ENCODE data around the gene AOAH.
A peak's percentile ranks its signal among the peaks of the same experiment; 100 is the strongest.

The AOAH gene

DNA sequence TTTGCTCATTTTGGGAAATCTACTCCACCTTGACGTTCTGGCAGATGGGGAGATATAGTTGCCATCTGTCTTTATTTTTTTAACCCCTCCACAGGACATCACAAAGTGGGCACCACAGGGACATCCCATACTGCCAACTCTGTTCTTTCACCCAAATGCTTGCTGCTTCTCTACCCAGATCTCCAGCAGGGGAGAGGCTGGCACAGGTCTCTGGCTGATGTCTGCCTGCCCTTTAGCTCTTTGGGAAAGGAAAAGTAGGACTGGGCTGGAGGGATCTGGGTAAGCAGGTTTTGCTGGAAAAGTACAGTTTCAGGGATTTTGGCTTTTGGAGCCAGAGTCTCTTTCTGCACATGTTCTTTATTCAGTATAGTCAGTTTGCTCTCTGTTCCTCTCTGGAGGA is 178.0 kb downstream of the AOAH start:
- DNase-seq (ENCODE audit: low spot score), result no peak

DNA sequence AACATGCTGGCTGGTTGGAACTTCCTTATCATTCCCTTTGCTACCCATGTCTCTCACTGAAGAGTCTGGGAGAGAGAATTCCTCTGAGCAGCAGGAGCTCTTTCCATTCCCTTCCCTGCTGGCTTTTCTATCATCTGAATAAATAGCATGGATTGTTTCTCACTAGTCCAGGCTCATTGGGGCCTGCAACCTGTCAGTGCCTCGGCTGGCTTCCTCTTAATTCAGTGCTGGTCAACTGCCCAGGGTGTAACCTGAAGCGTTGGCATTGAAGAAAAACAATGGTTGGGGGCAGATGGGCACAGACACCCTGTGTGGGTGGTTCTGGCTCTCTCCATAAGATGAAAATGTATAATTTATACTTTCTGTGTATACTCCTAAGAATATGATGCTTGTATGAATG is 179.0 kb downstream of the AOAH start:
- DNase-seq (ENCODE audit: low spot score), result no peak

DNA sequence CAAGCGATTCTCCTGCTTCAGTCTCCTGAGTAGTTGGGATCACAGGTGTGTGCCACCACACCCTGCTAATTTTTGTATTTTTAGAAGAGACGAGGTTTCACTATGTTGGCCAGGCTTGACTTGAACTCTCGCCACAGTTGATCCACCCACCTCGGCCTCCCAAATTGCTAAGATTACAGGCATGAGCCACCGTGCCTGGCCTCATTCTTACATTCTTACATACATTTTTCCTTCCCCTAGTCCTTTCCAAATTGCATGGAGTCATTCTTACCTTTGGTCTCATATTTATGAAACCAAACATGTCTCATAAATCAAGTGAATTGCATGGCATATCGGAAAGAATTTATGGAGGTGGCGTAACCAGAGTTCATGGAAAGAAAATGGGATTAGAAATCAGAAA is 186.2 kb downstream of the AOAH start:
- DNase-seq (ENCODE audit: low spot score), result no peak

DNA sequence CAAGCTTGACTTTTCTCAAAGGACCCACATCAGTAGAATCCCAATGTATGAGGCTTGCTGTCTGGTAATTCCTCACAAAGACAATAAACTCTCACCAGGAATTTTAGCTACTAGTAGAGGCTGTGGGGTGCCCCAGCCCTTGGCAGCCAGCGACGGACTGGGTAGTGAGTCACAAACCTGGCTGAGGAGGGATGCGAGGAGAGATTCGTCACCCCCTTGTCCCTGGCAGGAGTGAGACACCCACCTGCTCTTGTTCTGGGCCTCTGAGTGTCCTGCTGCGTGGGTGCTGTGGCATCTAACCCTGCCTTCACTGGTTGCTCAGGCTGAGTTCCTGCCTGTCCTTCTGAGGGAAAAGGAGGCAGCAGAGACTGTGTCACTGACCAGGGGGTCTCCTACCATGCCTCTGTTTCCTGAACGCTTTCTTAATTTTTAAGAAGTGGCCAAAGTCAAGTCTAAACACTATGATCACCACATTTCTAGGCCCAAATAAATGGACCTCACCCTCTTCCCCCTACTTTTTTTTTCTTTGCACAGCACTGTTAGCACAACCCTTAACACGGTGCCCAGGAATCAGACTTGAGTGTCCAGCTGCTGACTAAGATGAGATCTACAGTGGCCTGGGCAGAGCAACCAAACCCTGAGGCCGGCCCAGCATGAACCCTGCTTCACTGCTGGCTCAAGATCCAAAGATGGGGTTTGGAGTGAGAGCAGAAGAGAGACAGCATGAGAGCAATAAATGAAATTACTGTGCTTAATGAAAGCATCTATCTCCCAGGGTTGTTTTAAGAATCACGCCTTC is 188.2 kb downstream of the AOAH start:
- no peak for DNase-seq (ENCODE audit: low spot score)

DNA sequence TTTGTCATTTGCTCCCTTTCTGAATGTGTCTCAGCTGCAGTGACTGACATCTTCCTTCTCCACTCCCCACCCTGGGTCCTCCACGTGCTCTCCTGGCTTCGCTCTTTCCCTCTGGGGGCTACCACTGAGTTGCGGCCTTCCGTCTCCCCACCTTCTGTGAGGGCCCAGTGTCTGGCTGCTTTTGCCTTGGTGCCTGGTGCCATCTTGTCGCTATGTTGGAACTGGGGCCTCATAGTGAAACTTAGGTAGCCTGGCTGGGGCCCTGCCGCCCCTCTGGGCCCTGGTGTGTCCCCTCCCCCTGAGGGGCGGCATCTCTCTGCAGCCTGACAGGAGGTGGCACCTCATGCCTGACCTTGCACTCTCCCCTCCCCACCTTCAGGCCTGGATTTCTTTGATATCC is 190.6 kb downstream of the AOAH start:
- DNase-seq (ENCODE audit: low spot score), result no peak

DNA sequence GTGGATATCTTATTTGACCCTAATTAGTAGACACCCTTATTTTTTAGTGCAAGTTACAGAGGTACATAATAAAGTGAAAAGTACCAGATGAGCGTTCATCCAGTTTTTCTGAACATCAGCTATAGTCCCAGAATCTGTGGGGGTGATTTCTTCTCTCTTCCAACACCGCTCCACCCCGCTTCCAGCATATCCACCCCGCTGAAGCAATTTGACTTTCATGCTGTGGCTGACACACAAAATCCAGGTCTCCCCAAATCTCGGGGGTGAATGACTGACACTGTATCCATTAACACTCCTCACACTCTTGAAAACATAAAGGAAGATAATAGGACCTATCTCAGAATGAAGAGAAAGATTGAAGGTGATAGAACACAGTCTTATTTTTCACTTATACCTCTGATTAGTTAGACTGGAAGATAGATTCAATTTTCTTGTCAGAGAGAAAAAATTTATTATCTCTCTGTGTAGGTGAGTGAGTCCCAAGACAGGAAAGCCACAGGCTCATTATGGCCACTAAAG is 191.3 kb downstream of the AOAH start:
- no peak for DNase-seq (ENCODE audit: low spot score)

DNA sequence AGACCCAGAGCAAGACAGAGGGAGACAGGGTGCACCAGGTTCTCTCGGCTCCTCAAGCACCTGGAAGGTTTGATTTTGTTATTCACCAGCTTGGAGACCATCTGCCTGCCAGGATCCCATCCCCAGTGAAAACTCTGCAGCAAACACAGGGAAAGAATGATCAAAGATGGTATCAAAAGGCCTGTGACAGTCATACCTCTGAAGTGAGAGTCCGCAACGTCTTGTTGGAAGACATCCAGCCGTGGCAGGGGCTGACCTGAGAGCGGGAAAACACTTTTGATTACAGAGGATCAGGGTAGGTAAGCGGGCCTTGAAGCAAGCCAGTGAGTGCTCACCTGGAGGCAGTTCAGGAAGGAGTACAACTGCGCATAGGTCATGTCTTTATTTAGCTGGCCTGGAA is 192.3 kb downstream of the AOAH start:
- no peak for DNase-seq (ENCODE audit: low spot score)

DNA sequence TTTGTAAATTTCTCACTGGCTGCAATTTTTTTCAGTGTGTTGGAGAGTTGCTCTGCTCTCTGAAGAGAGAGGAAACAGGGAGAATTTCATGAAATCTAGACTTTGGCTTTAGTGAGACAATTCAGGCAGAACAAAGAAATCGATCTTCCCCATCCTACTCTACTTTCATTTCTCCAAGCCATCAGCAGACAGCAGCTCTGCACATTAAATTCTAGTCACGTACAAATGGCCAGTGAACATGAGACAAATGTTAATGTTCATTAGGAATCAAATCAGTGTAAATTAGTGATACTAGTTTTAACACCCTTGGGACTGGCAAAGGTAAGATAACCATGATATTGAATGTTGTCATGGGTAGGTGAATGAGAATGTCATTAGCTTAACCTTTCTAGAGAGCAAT is 193.8 kb downstream of the AOAH start:
- DNase-seq (ENCODE audit: low spot score), result no peak

DNA sequence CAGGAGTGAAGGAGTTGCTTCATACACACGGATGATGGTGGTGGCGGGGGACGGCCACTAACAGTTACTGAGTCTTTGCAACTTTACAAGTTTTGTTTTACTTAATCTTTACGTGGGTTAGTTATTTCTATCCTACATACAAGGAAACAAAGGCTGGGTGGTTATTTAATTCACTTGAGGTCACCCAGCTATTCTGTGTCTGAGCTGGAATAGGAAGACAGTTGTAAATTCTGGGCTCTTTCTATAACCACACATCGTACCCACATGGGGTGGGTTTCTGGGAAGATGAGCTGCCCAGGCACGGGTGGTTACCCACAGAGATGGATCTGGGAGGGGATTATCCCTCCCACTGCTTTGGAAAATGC is 196.8 kb downstream of the AOAH start:
- no peak for DNase-seq (ENCODE audit: low spot score)

DNA sequence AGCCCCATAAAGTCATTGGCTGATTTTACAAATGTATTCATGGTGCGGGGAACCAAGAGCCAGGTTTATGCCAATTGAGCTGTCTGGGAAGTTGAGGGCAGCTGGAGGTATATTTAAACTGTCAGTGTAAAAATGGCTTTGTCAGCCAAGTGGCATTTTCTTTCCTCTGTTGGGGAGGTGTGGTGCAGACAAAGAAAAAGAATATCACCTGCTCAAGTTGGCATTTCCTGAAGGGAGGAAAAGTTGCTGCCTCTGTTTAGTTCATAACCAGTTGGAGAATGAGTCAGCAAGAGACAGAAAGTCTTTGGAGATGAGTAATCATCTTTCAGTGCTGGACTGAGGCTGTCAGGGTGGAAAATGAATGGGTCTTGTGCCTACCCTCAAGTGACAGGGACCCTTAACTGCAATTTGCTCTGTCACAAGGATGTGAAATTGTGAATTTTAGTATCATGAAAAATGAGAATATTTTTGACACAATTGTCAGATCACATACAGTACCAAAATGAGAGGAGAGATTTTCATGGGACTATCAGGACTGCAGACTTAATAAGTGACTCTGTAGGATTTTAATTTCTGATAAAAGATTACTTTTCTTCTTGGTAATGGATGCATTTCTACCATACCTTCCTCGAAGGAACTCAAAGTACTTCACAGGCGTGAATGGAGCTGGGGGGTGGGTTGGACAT is 197.3 kb downstream of the AOAH start:
- no peak for DNase-seq (ENCODE audit: low spot score)

DNA sequence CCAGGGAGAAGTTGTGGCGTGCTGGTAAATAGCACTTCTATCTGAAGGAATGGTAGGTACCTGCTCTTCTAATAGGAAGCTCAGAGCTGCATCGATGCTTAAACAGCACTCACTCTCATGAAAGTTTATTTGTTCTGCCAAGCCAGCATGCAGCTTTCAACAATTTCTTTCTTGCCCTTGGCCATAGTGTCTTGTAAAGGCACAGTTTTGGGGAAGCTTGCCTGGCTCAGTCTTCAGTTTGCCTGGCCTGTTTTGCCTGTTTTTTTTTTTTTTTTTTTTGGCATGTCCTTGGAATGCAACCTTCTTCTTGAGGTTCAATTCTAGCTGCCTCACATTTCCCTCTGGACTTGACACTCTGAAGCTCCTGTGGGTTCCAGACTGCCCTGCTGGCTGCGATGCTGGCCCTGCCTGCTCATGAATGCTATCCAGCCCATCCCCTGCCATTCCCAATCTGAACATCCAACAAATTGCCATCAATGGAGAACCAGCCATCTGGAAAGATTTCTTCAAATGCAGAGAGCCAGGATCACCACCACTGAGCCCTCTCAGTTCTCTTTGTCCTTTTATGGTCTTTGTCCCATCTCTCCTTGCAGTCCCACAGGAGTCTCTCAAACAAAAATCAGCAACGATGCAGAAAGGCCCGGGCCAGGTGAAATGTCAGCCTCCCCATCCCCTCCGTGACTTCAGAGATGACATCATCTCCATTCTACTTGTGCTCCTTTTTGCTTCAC is 200.8 kb downstream of the AOAH start:
- DNase-seq (ENCODE audit: low spot score), result no peak

DNA sequence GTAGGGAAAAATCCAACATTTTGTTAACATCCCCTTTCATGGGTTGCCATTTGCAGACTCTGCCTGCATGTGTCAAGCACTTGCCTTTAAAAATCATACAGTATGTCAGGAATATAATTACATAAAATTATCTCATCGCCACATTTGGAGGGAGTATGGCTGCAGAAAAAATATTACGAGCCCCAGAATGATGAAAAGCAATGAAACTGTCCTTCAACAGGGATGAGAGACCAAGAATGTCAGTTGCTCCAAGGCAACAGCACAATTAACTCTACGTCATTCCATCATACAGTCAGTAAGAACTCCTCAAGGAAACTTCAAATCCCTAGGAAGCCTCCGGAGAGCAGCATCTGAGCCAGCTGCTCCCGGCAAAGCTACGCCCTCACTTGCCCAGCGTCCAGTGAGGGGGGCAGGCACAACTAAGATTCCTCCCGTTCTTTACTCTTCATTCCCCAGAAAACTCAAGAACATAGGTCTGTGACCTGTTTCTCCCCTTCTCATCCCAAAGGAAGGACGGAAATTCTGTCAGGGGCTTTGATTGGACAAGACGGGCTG is 201.8 kb downstream of the AOAH start:
- DNase-seq (ENCODE audit: low spot score), result no peak

DNA sequence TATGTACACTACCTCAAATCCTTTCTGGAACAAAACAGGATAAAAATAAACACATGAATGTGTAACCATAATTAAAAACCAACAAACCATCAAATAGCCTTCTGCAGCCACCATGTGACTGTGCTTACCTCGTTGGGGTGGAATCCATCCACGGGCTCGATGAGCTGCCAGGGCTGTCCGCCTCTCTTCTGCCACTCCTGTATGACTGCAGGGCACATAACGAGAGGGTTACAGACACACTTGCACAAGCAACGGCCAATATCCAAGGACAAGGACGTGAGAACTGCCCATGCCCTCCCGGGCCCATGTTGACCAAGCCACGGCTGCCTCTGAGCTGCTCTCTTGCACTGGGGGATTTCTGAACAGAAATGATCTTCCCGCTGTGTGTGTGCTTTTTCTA is 202.4 kb downstream of the AOAH start:
- no peak for DNase-seq (ENCODE audit: low spot score)

DNA sequence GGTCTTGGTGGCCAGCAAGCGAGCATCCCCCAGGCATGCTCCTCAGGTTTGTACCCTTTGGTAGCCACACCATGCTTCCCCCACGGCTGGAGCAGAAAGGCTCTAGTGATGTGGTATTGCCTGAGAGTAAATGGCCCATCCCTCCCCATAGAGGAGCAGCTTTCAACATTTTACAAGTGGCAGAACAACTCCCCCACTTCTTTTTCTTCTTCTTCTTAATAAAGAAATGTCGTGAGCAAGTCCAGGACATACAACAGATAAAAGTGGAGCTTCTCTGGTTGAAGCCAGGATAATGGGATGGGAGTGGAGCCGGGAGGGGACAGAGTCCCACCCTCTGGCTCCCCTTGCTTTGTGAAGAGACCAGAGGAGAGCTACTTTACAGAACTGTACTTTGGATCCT is 203.2 kb downstream of the AOAH start:
- DNase-seq (ENCODE audit: low spot score), result no peak

DNA sequence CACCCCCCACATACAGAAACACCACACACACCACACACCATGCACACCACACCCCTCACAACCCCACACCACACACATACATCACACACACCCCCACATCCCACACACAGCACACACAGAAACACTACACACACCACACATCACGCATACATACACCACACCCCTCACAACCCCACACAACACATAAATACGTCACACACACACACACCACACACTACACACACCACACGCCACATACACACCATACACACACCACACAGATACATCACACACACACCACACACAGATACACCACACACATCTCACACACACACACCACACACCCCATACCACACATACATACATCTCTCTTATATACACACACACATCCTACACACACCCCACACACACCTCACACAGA is 208.4 kb downstream of the AOAH start:
- no peak for DNase-seq (ENCODE audit: low spot score)

DNA sequence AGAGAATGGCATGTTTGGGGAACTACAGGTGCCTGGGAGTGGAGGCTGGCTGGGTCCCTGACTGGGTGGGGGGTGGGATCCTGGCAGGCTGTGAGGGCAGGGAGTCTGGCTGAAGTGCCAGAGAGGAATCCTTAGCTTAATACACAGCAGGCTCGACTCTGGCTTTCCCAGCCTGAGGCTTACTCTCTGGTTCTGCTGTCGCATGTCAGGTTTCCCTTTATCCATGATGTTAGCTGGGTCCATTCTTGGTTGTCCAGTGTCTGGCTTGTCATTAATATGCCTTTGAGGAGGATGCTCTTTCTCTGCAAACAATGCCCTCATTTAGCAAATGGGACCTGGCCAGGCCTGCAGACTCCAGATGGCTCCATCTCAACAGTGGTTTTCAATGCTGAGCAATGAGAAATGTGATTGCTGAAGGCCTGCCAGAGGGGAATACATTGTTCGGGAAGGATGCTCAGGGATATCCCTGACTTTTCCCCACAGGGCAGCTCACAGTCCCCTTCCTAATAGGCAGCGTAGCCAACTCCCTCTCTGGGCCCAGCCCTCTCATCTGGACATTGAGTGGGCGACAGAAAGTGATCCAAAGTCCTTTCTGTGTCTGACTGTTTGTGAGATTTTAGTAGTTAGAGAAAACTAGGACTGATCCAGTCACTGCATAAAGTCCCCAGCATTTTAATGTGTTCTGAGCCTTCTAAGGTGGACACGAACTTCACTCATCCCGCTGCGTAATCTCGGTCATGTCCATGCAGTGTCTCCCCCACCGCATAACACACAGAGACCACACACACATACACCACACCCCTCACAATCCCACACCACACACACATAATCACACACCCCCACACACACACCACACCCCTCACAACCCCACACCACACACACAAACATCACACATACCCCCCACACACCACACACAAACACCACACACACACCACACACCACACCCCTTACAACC is 209.7 kb downstream of the AOAH start:
- DNase-seq (ENCODE audit: low spot score), result no peak

DNA sequence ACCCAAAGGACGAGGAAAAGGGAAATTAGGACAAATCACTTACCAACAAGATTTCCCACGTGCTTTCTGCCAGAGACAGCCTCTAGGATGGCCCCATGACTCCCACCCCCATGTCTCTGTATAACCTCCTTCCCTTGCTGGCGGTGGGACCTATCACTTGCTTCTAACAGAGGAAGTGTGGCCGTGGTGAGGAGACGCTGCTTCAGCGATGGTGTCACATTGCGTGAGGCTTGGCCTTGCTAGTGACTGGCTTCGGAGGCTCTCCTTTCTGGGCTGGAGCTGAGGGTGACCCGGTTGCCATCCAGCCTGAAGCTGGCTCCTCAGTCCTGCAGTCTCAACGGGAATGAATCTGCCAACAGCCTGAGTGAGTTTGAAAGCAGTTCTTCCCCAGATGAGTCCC is 210.9 kb downstream of the AOAH start:
- no peak for DNase-seq (ENCODE audit: low spot score)

DNA sequence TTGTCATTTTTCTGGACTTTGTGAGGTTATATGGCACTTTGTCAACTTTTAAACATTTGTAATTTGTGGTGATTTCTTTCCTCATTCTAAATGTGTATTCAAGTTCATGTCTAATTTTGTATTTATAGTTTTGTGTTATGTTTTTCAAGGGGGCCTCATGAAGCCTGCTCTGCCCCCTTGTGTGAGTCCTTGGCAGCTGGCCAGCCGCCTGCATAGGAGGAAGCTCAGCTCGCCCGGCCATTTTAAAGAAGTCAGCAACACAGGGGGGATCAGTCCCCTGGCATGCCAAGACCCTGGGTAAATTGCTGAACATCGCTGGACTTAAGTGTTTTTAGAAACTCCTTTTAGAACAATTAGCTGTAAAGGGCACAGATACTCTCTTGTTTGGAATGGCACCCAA is 211.7 kb downstream of the AOAH start:
- DNase-seq (ENCODE audit: low spot score), result no peak

DNA sequence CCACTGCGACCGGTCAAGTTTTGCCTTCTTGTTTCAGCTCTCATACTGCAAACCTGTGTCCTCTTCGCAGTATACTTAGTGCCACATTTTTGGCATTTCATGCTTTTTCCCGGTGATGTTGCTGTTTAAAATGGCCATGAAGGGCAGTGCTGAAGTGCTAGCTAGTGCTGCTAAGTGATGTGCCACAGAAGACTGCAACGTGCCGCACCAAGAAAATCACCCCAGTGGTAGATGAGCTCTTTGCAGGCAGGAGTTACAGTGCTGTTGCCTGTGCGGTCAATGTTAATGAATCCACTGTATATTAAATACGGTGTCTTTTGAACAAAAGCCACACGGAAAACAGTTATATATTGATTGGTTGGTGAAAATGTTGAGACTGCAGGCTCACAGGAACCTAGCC is 214.3 kb downstream of the AOAH start:
- DNase-seq (ENCODE audit: low spot score), result peak; percentile 28

DNA sequence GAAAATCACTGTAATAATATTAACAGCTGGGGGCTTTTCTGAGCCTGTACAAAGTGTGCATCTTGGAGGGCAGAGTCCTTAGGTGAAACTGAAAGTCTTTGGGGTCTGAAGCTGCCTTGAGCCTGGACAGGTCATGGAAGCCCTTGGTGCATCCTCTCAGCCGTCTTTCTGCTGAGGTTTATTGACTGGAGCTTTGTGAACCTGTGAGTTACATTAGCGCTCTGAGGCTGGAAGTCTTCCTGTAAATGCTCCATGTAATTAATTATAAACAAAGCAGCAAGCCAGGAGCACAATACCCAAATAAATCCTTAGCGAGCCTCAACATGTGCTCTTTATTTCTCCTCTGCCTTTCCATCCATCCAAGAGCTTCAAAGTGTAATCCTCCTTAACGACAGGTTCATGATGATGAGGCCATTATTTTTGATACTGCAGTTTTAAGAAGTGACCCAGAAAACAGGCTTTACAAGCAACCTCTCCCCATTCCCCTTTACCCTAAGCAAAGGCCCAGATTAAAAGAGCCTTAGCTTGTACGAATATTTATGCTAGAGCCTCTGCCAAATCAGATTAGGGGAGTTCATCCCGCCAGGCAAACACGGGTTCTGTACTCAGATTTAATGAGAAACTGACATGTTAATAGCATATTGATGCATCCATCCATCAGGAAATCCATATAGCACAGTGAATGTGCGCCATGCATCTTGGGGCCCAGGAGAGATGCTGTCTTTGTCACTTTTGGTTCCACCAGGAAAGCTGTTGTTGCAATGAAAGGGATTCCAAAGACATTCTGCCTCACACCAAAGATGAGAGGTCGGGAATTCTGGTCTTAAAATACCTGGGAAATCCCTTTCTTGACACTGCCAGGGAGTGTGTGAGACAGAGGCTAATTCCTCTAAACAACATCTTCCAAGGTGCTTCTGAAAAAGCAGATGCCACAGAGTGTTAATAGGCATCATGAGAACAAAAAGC is 216.5 kb downstream of the AOAH start:
- DNase-seq (ENCODE audit: low spot score), result no peak
